Progenitor cell of endocrine pancreas (in vitro differentiated cells): ENCODE measurements around the gene P4HTM. TPM values are rescaled to one million over a fixed set of nuclear protein-coding genes. Genes with fewer than 3 reads are reported as not detected.

ENCODE experiments used
- DNase-seq: peaks from one replicate; pipeline ENCODE4 v3.0.0; 2021; ENCODE audit warnings: low spot score; ENCODE audit not compliant: unreplicated experiment
- H3K27ac Mint-ChIP-seq: 2 replicates; pipeline ENCODE4 v1.8.0; 2021; ENCODE audit warnings: mild to moderate bottlenecking, moderate library complexity, mixed read lengths
- H3K27me3 Mint-ChIP-seq: 2 replicates; pipeline ENCODE4 v1.8.0; 2021; ENCODE audit warnings: mixed read lengths
- H3K36me3 Mint-ChIP-seq: 2 replicates; pipeline ENCODE4 v1.8.0; 2022; ENCODE audit warnings: mixed read lengths; ENCODE audit not compliant: insufficient read depth
- H3K4me1 Mint-ChIP-seq: 2 replicates; pipeline ENCODE4 v1.8.0; 2021; ENCODE audit warnings: low read depth, mixed read lengths
- H3K4me3 Mint-ChIP-seq: 2 replicates; pipeline ENCODE4 v1.8.0; 2021; ENCODE audit warnings: low read depth, mild to moderate bottlenecking, moderate library complexity, mixed read lengths
- H3K9me3 Mint-ChIP-seq: 2 replicates; pipeline ENCODE4 v1.8.0; 2021; ENCODE audit warnings: low read depth, mixed read lengths
- CTCF ChIP-seq: fragments of 200-600 bp; sonication (generic); IDR thresholded peaks from one replicate; pipeline ENCODE4 v1.5.0; 2021; ENCODE audit warnings: antibody characterized with exemption, mild to moderate bottlenecking; ENCODE audit not compliant: unreplicated experiment
- total RNA-seq: library from RNA; stranded (reverse); gene quantifications from 2 replicates; pipeline ENCODE4 v1.2.1, GENCODE V29; 2021

The P4HTM gene
- total RNA-seq, 1 donor from 2014 or later: 45.3 TPM

- H3K4me3 Mint-ChIP-seq: peak overlapping the region; percentile 5
- TF ChIP-seq CTCF: no peak
- peaks cover 15% of the 10 kb centered on the region for H3K36me3 Mint-ChIP-seq
- peaks cover 34% of the 10 kb centered on the region for H3K27me3 Mint-ChIP-seq
- no peak for DNase-seq
- H3K4me1 Mint-ChIP-seq: peaks cover 31% of the 10 kb centered on the region
- H3K9me3 Mint-ChIP-seq: no peaks in the 10 kb centered on the region
- peak overlapping the region; percentile 84 for H3K27ac Mint-ChIP-seq
Observed at GRCh38 chr3:48999085-48999858, 9.2 kb downstream of the P4HTM start.

GRCh38 chr3:49001155-49001554, 11.1 kb downstream of the P4HTM start:
- H3K27me3 Mint-ChIP-seq: peaks cover 24% of the 10 kb centered on the region
- no peaks in the 10 kb centered on the region for H3K9me3 Mint-ChIP-seq
- TF ChIP-seq CTCF: no peak
- peaks cover 5% of the 10 kb centered on the region for H3K36me3 Mint-ChIP-seq
- DNase-seq: no peak
- peaks cover 36% of the 10 kb centered on the region for H3K4me1 Mint-ChIP-seq
- no peak overlapping the region for H3K27ac Mint-ChIP-seq
- no peak overlapping the region for H3K4me3 Mint-ChIP-seq

- no peak for DNase-seq
- H3K27me3 Mint-ChIP-seq: peaks cover 21% of the 10 kb centered on the region
- H3K36me3 Mint-ChIP-seq: peaks cover 17% of the 10 kb centered on the region
- no peak overlapping the region for H3K27ac Mint-ChIP-seq
- H3K4me3 Mint-ChIP-seq: no peak overlapping the region
- TF ChIP-seq CTCF: no peak
- no peaks in the 10 kb centered on the region for H3K9me3 Mint-ChIP-seq
- H3K4me1 Mint-ChIP-seq: peaks cover 35% of the 10 kb centered on the region
Observed at GRCh38 chr3:49004352-49005302, 14.6 kb downstream of the P4HTM start.

- Mint-ChIP-seq H3K36me3 (peaks cover 17% of the 10 kb centered on the region), H3K9me3 (no peaks in the 10 kb centered on the region), H3K4me3 (no peak overlapping the region), H3K4me1 (peaks cover 30% of the 10 kb centered on the region), H3K27me3 (peaks cover 21% of the 10 kb centered on the region), H3K27ac (no peak overlapping the region)
- no peak for TF ChIP-seq CTCF
- no peak for DNase-seq
Observed at GRCh38 chr3:49005303-49005680, 15.3 kb downstream of the P4HTM start.

- no peak for TF ChIP-seq CTCF
- peaks cover 25% of the 10 kb centered on the region for H3K4me1 Mint-ChIP-seq
- H3K4me3 Mint-ChIP-seq: peak overlapping the region; percentile 100
- no peak for DNase-seq
- H3K27me3 Mint-ChIP-seq: peaks cover 16% of the 10 kb centered on the region
- no peaks in the 10 kb centered on the region for H3K9me3 Mint-ChIP-seq
- no peak overlapping the region for H3K27ac Mint-ChIP-seq
- H3K36me3 Mint-ChIP-seq: peaks cover 17% of the 10 kb centered on the region
Observed at GRCh38 chr3:49005998-49006397, 16.0 kb downstream of the P4HTM start.
